ENCODE measurements around the gene MBOAT7.

MBOAT7 gene

GRCh38 chr19:54125713-54126112 lies 63.7 kb downstream of the MBOAT7 start:
- CTCF ChIA-PET = no interaction called here
- no peak for DNase-seq (ENCODE audit: extremely low spot score)
- POLR2A ChIA-PET = no interaction called here
- TF ChIP-seq, protein P1, sequence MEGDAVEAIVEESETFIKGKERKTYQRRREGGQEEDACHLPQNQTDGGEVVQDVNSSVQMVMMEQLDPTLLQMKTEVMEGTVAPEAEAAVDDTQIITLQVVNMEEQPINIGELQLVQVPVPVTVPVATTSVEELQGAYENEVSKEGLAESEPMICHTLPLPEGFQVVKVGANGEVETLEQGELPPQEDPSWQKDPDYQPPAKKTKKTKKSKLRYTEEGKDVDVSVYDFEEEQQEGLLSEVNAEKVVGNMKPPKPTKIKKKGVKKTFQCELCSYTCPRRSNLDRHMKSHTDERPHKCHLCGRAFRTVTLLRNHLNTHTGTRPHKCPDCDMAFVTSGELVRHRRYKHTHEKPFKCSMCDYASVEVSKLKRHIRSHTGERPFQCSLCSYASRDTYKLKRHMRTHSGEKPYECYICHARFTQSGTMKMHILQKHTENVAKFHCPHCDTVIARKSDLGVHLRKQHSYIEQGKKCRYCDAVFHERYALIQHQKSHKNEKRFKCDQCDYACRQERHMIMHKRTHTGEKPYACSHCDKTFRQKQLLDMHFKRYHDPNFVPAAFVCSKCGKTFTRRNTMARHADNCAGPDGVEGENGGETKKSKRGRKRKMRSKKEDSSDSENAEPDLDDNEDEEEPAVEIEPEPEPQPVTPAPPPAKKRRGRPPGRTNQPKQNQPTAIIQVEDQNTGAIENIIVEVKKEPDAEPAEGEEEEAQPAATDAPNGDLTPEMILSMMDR (IDR thresholded peaks at IDR 0.05; ENCODE audit: control extremely low read depth, extremely low read depth, low read depth, missing control alignments) = no peak

GRCh38 chr19:54124393-54124792 lies 65.0 kb downstream of the MBOAT7 start:
- ChIA-PET CTCF (interaction anchor here (1.2 to 1.6 kb wide), 2 partner anchors 8 to 9 kb away, joined by 3 to 5 read pairs; partner anchors contain the start of genes PRPF31 and TFPT), POLR2A (no interaction called here)
- DNase-seq (ENCODE audit: extremely low spot score) = no peak
- TF ChIP-seq, protein P1 (IDR thresholded peaks at IDR 0.05; ENCODE audit: control extremely low read depth, extremely low read depth, low read depth, missing control alignments) = no peak

- CTCF ChIA-PET = interaction anchor here (1.2 to 1.6 kb wide), 2 partner anchors 9 kb away, joined by 3 to 5 read pairs; partner anchors contain the start of genes PRPF31 and TFPT
- POLR2A ChIA-PET = no interaction called here
- TF ChIP-seq, protein P1 (IDR thresholded peaks at IDR 0.05; ENCODE audit: control extremely low read depth, extremely low read depth, low read depth, missing control alignments) = no peak
- DNase-seq (ENCODE audit: extremely low spot score) = no peak
Measured at GRCh38 chr19:54123682-54124081, 65.7 kb downstream of the MBOAT7 start.

All from GM10248 (cell line).